ENCODE data around the gene KRT81. TPM values are rescaled to one million over a fixed set of nuclear protein-coding genes. Genes with fewer than 3 reads are reported as not detected.

KRT81 gene
- total RNA-seq, 1 experiment from 2014 or later, result 0.70 TPM

DNA sequence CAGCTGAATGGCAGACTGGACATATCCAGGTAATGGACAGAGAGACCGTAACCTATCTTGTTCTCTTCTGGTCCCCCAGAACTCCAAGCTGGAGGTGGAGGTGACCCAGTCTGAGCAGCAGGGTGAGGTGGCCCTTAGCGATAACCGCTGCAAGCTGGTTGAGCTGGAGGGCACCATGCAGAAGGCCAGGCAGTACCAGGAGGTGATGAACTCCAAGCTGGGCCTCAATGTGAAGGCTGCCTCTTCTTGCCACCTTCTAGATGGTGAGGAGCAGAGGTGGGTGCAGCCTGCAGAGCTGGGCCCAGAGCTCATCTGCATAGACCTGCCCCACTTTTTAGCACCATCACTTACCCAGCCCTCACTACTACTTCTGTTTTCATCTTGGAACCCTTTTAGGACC is 24.1 kb downstream of the KRT81 start (continued):
- no peak for TF ChIP-seq SMAD4 (CRISPR knock-in tag; IDR thresholded peaks at IDR 0.05)
- TF ChIP-seq, protein P1, sequence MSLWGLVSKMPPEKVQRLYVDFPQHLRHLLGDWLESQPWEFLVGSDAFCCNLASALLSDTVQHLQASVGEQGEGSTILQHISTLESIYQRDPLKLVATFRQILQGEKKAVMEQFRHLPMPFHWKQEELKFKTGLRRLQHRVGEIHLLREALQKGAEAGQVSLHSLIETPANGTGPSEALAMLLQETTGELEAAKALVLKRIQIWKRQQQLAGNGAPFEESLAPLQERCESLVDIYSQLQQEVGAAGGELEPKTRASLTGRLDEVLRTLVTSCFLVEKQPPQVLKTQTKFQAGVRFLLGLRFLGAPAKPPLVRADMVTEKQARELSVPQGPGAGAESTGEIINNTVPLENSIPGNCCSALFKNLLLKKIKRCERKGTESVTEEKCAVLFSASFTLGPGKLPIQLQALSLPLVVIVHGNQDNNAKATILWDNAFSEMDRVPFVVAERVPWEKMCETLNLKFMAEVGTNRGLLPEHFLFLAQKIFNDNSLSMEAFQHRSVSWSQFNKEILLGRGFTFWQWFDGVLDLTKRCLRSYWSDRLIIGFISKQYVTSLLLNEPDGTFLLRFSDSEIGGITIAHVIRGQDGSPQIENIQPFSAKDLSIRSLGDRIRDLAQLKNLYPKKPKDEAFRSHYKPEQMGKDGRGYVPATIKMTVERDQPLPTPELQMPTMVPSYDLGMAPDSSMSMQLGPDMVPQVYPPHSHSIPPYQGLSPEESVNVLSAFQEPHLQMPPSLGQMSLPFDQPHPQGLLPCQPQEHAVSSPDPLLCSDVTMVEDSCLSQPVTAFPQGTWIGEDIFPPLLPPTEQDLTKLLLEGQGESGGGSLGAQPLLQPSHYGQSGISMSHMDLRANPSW (CRISPR knock-in tag; conservative IDR thresholded peaks at IDR 0.05; ENCODE audit: low read depth), result no peak
- no peak for TF ChIP-seq TCF7 (CRISPR knock-in tag; IDR thresholded peaks at IDR 0.05; ENCODE audit: low read depth)
- TF ChIP-seq, protein P2, sequence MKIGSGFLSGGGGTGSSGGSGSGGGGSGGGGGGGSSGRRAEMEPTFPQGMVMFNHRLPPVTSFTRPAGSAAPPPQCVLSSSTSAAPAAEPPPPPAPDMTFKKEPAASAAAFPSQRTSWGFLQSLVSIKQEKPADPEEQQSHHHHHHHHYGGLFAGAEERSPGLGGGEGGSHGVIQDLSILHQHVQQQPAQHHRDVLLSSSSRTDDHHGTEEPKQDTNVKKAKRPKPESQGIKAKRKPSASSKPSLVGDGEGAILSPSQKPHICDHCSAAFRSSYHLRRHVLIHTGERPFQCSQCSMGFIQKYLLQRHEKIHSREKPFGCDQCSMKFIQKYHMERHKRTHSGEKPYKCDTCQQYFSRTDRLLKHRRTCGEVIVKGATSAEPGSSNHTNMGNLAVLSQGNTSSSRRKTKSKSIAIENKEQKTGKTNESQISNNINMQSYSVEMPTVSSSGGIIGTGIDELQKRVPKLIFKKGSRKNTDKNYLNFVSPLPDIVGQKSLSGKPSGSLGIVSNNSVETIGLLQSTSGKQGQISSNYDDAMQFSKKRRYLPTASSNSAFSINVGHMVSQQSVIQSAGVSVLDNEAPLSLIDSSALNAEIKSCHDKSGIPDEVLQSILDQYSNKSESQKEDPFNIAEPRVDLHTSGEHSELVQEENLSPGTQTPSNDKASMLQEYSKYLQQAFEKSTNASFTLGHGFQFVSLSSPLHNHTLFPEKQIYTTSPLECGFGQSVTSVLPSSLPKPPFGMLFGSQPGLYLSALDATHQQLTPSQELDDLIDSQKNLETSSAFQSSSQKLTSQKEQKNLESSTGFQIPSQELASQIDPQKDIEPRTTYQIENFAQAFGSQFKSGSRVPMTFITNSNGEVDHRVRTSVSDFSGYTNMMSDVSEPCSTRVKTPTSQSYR (CRISPR knock-in tag; IDR thresholded peaks at IDR 0.05), result no peak

DNA sequence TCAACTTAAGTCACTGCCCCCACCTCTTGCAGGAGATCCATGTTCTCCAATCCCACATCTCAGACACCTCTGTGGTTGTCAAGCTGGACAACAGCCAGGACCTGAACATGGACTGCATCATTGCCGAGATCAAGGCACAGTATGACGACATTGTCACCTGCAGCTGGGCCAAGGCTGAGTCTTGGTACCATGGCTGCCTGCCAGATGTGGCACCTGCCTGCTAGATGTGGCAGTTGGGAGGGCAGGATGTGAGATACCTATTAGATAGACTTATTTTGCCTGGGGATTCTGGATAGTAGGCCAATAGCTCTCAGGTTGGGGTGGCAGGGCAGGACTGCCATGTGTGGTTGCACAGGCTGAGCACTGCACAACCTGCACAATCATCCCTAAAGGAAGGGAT is 24.8 kb downstream of the KRT81 start:
- Mint-ChIP-seq H3K27ac (no peak overlapping the region), H3K4me3 (no peak overlapping the region), H3K4me1 (no peaks in the 10 kb centered on the region), H3K9me3 (peaks cover 14% of the 10 kb centered on the region), H3K36me3 (0 out of 2 replicates have a peak, but pooled peaks cover 6% of the 10 kb centered on the region), H3K27me3 (ENCODE audit: low read depth) (no peaks in the 10 kb centered on the region; the same call in none of the 2 replicates)
- no peak for TF ChIP-seq OVOL2 (CRISPR knock-in tag; IDR thresholded peaks at IDR 0.05; ENCODE audit: borderline replicate concordance)
- TF ChIP-seq, protein P2 (CRISPR knock-in tag; IDR thresholded peaks at IDR 0.05), result no peak
- TF ChIP-seq MXD4 (CRISPR knock-in tag; IDR thresholded peaks at IDR 0.05; ENCODE audit: borderline replicate concordance), result no peak
- no peak for TF ChIP-seq ESRRA (CRISPR knock-in tag; IDR thresholded peaks at IDR 0.05; ENCODE audit: borderline replicate concordance)
- no peak for TF ChIP-seq EMX1 (CRISPR knock-in tag; IDR thresholded peaks at IDR 0.05)
- POLR2A ChIA-PET, result no interaction called here
- CTCF ChIA-PET, result interaction anchor here (1.4 to 9.3 kb wide), 2 partner anchors 12 to 61 kb away, joined by 3 to 122 read pairs; no protein-coding TSS in a partner anchor
- DNase-seq (ENCODE audit: low spot score), result no peak
- no peak for ATAC-seq

DNA sequence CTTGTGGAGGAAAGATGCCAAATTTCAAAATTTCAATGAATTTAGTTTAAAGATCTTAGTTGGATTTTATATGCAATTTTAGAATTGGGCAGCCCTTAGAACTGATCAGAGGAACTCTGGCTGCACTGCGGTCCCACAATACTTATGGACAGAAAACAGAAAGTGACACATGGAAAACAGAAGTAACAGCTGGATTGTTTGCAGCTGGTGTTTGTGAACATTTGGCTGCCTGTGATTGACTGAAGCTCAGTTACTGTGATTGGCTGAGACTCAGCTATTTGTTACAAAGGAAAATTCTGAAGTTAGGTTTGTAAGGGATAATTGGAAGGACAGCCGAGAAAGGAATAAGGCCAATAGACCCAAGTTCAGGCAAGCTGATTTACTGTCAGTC is 26.9 kb downstream of the KRT81 start:
- CTCF ChIA-PET, result interaction anchor here (0.6 to 9.3 kb wide), 6 partner anchors 14 to 540 kb away, joined by 3 to 122 read pairs (median 4); no protein-coding TSS in a partner anchor
- POLR2A ChIA-PET, result interaction anchor here (0.6 kb wide), 1 partner anchor 21 kb away, joined by 3 read pairs; no protein-coding TSS in a partner anchor
- peaks cover 33% of the 10 kb centered on the region for H3K9me3 Mint-ChIP-seq
- TF ChIP-seq, protein P3, sequence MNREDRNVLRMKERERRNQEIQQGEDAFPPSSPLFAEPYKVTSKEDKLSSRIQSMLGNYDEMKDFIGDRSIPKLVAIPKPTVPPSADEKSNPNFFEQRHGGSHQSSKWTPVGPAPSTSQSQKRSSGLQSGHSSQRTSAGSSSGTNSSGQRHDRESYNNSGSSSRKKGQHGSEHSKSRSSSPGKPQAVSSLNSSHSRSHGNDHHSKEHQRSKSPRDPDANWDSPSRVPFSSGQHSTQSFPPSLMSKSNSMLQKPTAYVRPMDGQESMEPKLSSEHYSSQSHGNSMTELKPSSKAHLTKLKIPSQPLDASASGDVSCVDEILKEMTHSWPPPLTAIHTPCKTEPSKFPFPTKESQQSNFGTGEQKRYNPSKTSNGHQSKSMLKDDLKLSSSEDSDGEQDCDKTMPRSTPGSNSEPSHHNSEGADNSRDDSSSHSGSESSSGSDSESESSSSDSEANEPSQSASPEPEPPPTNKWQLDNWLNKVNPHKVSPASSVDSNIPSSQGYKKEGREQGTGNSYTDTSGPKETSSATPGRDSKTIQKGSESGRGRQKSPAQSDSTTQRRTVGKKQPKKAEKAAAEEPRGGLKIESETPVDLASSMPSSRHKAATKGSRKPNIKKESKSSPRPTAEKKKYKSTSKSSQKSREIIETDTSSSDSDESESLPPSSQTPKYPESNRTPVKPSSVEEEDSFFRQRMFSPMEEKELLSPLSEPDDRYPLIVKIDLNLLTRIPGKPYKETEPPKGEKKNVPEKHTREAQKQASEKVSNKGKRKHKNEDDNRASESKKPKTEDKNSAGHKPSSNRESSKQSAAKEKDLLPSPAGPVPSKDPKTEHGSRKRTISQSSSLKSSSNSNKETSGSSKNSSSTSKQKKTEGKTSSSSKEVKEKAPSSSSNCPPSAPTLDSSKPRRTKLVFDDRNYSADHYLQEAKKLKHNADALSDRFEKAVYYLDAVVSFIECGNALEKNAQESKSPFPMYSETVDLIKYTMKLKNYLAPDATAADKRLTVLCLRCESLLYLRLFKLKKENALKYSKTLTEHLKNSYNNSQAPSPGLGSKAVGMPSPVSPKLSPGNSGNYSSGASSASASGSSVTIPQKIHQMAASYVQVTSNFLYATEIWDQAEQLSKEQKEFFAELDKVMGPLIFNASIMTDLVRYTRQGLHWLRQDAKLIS (CRISPR knock-in tag; IDR thresholded peaks at IDR 0.05; ENCODE audit: borderline replicate concordance), result no peak
- TF ChIP-seq, protein P4, sequence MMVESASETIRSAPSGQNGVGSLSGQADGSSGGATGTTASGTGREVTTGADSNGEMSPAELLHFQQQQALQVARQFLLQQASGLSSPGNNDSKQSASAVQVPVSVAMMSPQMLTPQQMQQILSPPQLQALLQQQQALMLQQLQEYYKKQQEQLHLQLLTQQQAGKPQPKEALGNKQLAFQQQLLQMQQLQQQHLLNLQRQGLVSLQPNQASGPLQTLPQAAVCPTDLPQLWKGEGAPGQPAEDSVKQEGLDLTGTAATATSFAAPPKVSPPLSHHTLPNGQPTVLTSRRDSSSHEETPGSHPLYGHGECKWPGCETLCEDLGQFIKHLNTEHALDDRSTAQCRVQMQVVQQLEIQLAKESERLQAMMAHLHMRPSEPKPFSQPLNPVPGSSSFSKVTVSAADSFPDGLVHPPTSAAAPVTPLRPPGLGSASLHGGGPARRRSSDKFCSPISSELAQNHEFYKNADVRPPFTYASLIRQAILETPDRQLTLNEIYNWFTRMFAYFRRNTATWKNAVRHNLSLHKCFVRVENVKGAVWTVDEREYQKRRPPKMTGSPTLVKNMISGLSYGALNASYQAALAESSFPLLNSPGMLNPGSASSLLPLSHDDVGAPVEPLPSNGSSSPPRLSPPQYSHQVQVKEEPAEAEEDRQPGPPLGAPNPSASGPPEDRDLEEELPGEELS (CRISPR knock-in tag; IDR thresholded peaks at IDR 0.05), result no peak
- TF ChIP-seq RORB (CRISPR knock-in tag; IDR thresholded peaks at IDR 0.05), result no peak
- TF ChIP-seq, protein P5, sequence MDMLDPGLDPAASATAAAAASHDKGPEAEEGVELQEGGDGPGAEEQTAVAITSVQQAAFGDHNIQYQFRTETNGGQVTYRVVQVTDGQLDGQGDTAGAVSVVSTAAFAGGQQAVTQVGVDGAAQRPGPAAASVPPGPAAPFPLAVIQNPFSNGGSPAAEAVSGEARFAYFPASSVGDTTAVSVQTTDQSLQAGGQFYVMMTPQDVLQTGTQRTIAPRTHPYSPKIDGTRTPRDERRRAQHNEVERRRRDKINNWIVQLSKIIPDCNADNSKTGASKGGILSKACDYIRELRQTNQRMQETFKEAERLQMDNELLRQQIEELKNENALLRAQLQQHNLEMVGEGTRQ (CRISPR knock-in tag; IDR thresholded peaks at IDR 0.05), result no peak
- no peak for TF ChIP-seq ESRRA (CRISPR knock-in tag; IDR thresholded peaks at IDR 0.05; ENCODE audit: borderline replicate concordance)
- TF ChIP-seq, protein P6, sequence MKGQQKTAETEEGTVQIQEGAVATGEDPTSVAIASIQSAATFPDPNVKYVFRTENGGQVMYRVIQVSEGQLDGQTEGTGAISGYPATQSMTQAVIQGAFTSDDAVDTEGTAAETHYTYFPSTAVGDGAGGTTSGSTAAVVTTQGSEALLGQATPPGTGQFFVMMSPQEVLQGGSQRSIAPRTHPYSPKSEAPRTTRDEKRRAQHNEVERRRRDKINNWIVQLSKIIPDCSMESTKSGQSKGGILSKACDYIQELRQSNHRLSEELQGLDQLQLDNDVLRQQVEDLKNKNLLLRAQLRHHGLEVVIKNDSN (CRISPR knock-in tag; IDR thresholded peaks at IDR 0.05), result no peak
- TF ChIP-seq, protein P7, sequence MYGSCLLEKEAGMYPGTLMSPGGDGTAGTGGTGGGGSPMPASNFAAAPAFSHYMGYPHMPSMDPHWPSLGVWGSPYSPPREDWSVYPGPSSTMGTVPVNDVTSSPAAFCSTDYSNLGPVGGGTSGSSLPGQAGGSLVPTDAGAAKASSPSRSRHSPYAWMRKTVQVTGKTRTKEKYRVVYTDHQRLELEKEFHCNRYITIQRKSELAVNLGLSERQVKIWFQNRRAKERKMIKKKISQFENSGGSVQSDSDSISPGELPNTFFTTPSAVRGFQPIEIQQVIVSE (CRISPR knock-in tag; IDR thresholded peaks at IDR 0.05; ENCODE audit: borderline replicate concordance), result no peak

More for the DNA sequence above, 26.9 kb downstream of the KRT81 start:
- peaks cover 19% of the 10 kb centered on the region for H3K27me3 Mint-ChIP-seq (ENCODE audit: low read depth)
- peaks cover 9% of the 10 kb centered on the region for H3K4me1 Mint-ChIP-seq
- no peak overlapping the region for H3K27ac Mint-ChIP-seq
- no peak overlapping the region for H3K4me3 Mint-ChIP-seq
- ATAC-seq, result no peak
- H3K36me3 Mint-ChIP-seq, result peaks cover 18% of the 10 kb centered on the region
- no peak for DNase-seq (ENCODE audit: low spot score)

Measured in WTC11 (cell line).